SW 1271 (cell line): ENCODE results near the gene UST.
"Not testable (repeated sequence)": the region's sequence is repeated elsewhere in the genome, so short reads cannot be mapped to it uniquely, and the experiment has no call there.

Experiments used
- DNase-seq, 2 experiments: peaks; one replicate each; lab custom pipeline; 2025; lab: John Stamatoyannopoulos, UW

UST gene

DNA sequence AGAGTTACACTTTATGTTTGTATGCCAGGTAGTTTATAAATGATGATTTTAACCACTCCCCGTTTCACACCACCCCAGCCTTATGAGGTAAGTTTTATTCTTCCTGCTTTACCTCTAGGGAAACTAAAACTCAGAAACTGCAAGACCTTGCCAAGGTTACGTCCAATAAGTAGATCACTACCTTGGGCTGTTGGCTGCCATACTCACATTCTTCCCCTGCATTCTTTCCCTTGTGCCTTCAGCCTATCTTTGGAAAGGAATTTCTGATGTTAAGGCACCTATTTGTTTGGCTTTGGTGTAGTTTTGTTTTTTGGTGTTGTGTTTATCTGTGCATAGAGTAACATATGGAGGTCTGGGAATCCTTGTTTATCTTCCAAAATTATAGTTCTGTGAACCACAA lies 122.1 kb downstream of the UST start:
- DNase-seq: no peak

GRCh38 chr6:148869585-148869984 lies 122.8 kb downstream of the UST start:
- DNase-seq: peak in 1 of 2 experiments; percentile 26

GRCh38 chr6:148873154-148873553 lies 126.3 kb downstream of the UST start:
- no peak for DNase-seq

DNA sequence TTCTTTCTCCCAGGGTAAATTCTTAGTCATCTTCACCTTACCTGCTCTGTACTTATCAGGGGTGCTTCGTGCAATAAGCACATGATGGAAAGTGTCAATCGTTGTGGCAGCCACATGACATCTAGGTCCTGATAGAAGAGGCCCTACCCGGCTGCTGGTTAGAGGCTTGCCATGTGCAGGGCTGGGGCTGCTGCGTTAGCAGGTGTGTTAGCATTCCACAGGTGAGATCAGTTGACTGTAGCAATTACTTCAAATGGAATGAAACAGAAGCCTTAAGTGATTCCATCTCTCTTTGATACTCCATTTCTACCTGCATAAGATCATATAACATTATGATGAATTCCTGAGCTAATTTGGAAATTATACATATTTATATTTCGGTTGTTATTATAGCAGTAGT lies 127.0 kb downstream of the UST start:
- DNase-seq: no peak

DNA sequence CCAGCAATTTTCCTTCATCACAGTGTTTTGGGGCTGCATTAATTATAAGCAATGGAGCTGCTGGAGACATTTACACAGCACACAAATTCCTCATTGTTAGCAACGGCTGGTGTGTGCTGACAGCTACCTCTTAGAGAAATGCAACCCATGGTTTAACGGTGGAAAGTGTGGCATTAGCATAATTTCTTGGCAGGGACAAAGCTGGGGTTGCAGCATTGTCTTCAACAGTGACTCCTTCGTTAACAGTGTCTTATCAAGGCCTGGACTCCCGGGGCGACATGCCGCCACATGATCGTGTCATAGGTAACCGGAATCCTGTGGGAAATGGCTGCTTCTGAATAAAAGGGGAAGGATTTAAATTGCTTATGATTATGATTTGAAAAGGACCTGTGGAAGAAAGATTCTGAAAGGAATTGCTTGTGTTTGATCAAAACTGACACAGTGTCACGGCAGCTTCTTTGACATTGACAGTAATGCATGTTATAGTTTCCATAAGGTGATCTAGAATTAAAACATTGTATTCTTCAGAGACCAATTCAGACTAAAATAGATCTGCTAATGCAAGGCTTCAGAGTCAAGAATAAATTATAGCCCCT lies 128.0 kb downstream of the UST start:
- DNase-seq: no peak

DNA sequence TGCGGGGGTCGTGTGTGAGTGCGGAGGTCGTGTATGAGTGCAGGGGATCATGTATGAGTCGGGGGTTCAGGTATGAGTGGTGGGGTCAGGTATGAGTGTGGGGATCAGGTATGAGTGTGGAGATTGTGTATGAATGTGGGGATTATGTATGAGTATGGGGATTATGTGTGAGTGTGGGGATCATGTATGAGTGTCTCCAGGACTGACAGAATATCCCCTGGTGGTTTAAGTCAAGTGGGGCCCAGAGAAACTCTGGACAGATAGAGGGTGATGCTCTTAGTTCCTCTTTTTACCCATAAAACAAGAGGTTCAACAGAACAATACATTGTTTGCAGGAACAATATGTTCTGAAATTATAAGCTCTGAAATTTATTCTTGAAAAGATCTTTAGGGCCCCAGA lies 131.9 kb downstream of the UST start:
- no peak for DNase-seq

DNA sequence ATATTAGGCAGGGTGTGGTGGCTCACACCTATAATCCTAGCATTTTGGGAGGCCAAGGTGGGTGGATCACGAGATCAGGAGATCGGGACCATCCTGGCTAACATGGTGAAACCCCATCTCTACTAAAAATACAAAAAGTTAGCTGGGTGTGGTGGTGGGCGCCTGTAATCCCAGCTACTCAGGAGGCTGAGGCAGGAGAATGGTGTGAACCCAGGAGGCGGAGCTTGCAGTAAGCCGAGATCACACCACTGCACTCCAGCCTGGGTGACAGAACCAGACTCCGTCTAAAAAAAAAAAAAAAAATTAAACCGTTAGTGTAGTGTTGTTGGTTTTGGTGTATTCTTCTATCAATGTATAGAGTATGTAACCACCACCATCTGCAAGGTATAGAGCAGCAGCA lies 133.9 kb downstream of the UST start:
- not testable (repeated sequence) for DNase-seq

- no peak for DNase-seq
Observed at GRCh38 chr6:148881593-148882311, 134.9 kb downstream of the UST start.

GRCh38 chr6:148883270-148883669 lies 136.4 kb downstream of the UST start:
- no peak for DNase-seq

- no peak for DNase-seq
Observed at GRCh38 chr6:148884461-148884860, 137.6 kb downstream of the UST start.

DNA sequence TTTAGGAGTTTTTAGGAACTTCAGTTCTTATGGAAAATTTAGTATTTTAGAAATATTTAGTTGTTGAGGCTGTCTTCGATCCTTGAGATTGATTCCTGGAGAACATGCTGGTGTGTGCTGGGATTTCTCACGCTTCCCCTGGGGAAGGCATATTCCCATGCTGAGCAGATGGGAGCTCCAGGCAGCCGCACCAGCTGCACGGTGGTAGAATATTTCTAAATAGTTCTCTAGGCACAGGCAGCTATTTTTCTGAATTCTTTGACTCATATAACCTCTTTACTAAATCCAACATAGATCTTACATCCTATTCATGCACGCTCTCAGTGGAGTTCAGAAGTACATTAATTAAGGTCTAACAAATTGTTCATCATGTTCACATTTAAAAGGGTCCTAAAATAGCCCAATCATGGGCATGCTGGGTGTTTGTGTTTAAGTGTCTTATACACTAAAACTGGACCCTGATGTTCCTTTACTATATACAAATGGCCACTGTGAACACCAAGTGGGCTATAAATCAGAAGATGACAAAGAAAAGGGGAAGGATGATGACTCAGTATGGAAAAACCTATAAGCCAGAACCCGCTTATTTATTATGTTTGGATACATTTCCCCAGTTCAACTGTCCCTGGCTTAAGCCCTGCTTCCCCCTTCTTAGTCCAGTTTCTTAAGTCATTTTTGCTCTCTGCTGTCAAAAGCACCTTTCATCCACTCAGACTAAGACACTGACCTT lies 138.5 kb downstream of the UST start:
- DNase-seq: no peak

- no peak for DNase-seq
Observed at GRCh38 chr6:148885925-148886845, 139.4 kb downstream of the UST start.

- no peak for DNase-seq
Observed at GRCh38 chr6:148887181-148887580, 140.4 kb downstream of the UST start.

- DNase-seq: no peak
Observed at GRCh38 chr6:148888856-148889255, 142.0 kb downstream of the UST start.

GRCh38 chr6:148890096-148890495 lies 143.3 kb downstream of the UST start:
- DNase-seq: no peak

GRCh38 chr6:148890652-148891404 lies 144.0 kb downstream of the UST start:
- DNase-seq: no peak

DNA sequence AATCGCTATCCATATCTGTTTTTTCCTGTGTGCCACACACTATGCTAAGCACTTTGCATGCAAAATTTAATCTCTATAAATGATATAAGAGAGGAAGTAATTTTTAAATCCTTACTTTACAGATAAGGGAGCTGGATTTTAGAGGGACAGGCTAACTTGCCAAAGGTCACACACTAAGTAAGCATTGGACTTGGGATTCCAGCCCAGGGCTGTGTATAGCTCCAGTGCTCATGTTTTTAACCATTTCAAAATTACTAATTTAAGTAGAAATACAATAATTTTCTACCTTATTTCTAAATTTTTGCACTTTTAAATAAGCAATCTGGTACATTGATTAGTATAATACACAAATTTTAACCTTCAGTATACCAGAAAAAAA lies 144.6 kb downstream of the UST start:
- DNase-seq: no peak

DNA sequence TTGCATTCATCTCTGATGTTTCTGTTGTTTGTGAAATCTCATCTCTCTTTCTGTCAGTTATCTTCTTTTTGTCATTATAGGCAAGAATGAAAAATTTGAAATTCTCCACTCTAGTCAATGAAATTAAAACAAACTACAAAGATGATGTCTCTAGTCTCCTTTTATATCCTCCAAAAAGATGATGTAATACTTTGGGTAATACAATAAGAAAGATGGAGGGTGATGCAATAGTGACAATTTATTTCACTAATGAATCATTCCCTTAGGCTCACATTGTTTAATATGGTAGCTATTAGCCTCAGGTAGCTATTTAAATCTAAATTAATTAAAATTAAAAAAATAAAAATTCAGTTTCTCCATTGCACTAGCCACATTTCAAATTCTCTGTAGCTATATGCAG lies 145.4 kb downstream of the UST start:
- DNase-seq: no peak

DNA sequence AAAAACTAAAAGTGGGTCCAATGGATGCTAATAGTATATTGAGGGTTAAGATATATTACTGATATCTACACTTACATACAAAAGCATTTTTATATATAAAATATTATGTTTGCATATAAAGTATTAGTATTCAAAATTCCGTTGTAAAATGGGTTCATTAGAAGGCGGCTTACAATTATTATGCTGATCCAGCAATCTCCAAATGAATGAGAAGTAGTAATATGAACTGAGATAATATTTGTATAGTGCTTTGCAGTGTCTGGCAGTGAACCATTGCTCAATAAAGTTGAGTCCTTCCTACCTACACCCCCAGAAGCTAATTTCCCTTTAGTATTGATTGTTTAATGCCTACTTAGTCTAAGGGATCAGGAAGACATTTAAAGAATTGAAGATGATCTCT lies 146.2 kb downstream of the UST start:
- no peak for DNase-seq

GRCh38 chr6:148893481-148893880 lies 146.7 kb downstream of the UST start:
- DNase-seq: no peak

GRCh38 chr6:148898376-148899014 lies 151.7 kb downstream of the UST start:
- DNase-seq: no peak
